ENCODE data around the gene ATP5F1E.
A peak's percentile ranks its signal among the peaks of the same experiment; 100 is the strongest.

DNA sequence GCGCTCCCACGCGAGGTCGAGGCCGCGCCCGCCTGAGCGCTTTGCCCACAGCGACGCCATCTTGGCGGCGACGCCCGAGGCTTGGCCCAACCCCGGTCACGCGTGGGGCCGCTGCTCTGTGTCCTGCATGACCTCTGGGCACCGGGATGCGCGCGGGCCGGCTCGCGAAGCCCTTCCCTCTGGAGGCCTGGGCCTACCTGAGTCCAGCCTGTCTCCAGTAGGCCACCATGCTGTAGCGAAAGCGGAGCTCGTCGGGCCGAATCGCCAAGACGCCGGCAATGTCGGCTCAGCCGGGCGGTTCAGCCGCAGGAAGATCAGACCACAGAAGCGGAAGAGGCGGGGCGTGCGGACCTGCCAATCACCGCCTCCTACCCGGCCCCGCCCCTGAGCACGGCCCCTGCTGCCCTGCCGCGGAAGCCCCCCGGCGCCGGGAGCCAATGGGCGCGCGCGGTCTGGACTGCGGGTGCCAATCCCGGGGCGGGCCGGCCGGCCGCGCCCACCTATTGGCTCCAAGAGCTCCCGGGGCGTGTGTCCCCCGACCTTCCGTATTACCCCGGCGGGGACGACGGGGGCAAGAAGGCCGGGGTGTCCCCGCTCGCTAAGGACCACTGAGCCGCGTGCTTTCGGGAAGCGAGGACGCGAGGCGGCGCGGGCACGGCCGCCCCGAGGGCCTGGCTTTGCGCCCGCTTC, at the start of gene ATP5F1E:
- TF ChIP-seq EZH2 (IDR thresholded peaks at IDR 0.05; ENCODE audit: borderline replicate concordance, control insufficient read depth, low read depth, low read length) = no peak
- peak; percentile 67; the same call in 1 of the 3 replicates for TF ChIP-seq POU2F2 (IDR thresholded peaks at IDR 0.05; ENCODE audit: borderline replicate concordance, low read depth, low read length)
- no peak for TF ChIP-seq TARDBP (IDR thresholded peaks at IDR 0.05; ENCODE audit: borderline replicate concordance)
- peak; percentile 81 for TF ChIP-seq GABPA (IDR thresholded peaks at IDR 0.05; ENCODE audit: low read depth)
- TF ChIP-seq TCF12 (IDR thresholded peaks at IDR 0.05; ENCODE audit: low read depth, low read length) = peak; percentile 57; the same call in 1 of the 2 replicates
- TF ChIP-seq RFX5 (IDR thresholded peaks at IDR 0.05; ENCODE audit: low read depth, low read length) = peak; percentile 50; the same call in 1 of the 2 replicates
- peak; percentile 96 for TF ChIP-seq DPF2 (IDR thresholded peaks at IDR 0.05)
- TF ChIP-seq POLR2AphosphoS5 (IDR thresholded peaks at IDR 0.05; ENCODE audit: low read length) = peak; percentile 94
- TF ChIP-seq, protein P1, sequence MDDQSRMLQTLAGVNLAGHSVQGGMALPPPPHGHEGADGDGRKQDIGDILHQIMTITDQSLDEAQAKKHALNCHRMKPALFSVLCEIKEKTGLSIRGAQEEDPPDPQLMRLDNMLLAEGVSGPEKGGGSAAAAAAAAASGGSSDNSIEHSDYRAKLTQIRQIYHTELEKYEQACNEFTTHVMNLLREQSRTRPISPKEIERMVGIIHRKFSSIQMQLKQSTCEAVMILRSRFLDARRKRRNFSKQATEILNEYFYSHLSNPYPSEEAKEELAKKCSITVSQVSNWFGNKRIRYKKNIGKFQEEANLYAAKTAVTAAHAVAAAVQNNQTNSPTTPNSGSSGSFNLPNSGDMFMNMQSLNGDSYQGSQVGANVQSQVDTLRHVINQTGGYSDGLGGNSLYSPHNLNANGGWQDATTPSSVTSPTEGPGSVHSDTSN (IDR thresholded peaks at IDR 0.05; ENCODE audit: insufficient replicate concordance, low read depth, low read length) = peak; percentile 94
- TF ChIP-seq, protein P2, sequence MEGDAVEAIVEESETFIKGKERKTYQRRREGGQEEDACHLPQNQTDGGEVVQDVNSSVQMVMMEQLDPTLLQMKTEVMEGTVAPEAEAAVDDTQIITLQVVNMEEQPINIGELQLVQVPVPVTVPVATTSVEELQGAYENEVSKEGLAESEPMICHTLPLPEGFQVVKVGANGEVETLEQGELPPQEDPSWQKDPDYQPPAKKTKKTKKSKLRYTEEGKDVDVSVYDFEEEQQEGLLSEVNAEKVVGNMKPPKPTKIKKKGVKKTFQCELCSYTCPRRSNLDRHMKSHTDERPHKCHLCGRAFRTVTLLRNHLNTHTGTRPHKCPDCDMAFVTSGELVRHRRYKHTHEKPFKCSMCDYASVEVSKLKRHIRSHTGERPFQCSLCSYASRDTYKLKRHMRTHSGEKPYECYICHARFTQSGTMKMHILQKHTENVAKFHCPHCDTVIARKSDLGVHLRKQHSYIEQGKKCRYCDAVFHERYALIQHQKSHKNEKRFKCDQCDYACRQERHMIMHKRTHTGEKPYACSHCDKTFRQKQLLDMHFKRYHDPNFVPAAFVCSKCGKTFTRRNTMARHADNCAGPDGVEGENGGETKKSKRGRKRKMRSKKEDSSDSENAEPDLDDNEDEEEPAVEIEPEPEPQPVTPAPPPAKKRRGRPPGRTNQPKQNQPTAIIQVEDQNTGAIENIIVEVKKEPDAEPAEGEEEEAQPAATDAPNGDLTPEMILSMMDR (IDR thresholded peaks at IDR 0.05 in 2 of 3, conservative IDR thresholded peaks at IDR 0.05 in 1 of 3; ENCODE audit: control insufficient read depth in 2 of 3, extremely low read depth in 1 of 3, insufficient read depth in 1 of 3, low read depth in 3 of 3, low read length in 3 of 3) = no peak
- no peak for TF ChIP-seq RAD21 (IDR thresholded peaks at IDR 0.05; ENCODE audit: insufficient read depth, low read depth, low read length)
- peak; percentile 98 for TF ChIP-seq POLR2A (IDR thresholded peaks at IDR 0.05; ENCODE audit: low read depth, low read length)
- TF ChIP-seq SIN3A (IDR thresholded peaks at IDR 0.05; ENCODE audit: low read depth, low read length) = peak; percentile 85; the same call in 1 of the 2 replicates

All from GM12878 (cell line).